Measurements from ENCODE around the gene LENG9.
"Not testable (repeated sequence)": the region's sequence is repeated elsewhere in the genome, so short reads cannot be mapped to it uniquely, and the experiment has no call there.

LENG9 gene

DNA sequence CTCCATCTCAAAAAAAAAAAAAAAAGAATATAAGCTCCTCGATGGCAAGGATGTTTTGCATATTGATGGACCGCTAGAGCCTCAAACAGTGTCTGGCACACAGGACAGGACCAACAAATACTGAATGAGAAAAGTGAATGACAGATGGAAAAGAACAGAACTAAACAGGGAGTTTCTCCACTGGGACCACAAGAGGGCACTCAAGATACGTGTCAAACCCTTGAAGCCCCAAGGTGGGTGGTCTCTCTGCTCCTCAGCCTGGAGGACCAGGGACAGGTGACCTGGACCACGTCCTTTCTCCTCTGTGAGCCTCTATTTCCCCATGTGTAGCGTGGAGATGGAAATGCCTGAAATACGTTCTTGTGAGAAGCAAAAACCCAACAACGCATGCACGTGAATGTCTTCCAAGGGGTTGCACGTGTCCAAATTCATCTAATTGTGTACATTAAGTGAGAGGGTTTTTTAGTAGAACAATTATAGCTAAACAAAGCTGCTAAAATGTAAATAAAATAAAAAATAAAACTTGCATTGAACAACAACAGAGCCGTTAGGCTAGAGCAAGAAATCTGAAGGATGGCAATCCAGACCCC is 15.2 kb upstream of the LENG9 start:
- DNase-seq (ENCODE audit: low read depth), result no peak

GRCh38 chr19:54477650-54478049 is 14.1 kb upstream of the LENG9 start:
- DNase-seq (ENCODE audit: low read depth), result no peak

DNA sequence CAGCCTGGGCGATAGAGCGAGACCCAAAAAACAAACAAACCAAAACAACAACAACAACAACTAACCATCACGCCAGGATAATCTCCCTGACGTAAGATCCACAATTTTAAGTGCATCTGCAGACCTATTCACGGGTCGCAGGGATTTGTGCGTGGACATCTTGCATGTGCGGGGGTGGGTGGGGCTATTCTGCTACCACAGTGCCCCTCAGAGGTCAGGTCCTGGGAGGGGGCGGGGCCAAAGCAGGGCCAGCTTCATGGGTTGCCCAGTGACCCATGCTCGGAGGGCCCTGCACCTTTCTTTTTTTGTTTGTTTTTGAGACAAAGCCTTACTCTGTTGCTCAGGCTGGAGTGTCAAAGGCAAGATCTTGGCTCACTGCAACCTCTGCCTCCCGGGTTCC is 12.1 kb upstream of the LENG9 start:
- DNase-seq (ENCODE audit: low read depth), result no peak

GRCh38 chr19:54473892-54474372 is 10.4 kb upstream of the LENG9 start:
- DNase-seq (ENCODE audit: low read depth), result no peak

DNA sequence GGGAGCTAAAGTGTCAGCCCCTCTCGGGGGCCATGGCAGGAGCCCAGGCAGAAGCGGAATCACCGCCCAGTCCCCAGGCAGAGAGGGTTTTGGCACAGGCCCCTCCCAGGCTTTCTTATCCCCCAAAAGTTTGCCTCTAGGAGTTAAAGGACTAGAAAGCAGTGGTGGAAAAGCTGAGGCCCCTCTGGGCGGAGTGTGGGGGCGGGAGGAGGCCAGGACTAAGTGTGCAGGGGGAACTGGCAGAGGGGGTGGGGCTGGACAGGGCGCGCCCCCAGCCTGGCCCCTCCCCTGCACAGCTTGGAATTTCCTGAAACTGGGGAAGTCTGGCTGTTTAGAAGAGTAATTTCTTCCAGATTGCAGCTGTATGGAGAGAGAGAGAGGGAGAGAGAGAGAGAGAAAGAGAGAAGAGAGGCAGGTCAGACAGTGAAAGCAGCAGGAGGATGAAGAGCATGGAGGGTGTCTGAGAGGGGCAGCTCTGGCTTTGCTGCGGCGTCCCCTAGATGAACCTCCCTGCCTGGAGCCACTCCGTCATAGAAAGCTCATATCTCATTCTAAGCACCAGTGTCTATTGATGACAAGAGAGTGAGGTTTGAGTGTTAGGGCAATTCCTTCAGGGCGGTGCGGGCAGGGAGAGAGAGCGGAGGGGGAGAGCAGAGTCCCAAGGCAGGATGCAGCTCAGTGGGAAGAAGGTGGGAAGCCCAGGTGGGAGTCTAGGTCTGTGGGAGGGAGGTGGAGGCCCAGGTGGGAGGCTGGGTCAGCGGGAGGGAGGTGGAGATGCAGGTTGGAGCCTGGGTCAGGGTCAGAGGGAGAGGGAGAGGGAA is 9.7 kb upstream of the LENG9 start, which contains the start of gene CDC42EP5:
TSS of gene CDC42EP5 (minus strand) at position 226 of the 821 bp plus-strand sequence. CDS start 7,749 bp downstream, outside the sequence.
- no peak for DNase-seq (ENCODE audit: low read depth)

DNA sequence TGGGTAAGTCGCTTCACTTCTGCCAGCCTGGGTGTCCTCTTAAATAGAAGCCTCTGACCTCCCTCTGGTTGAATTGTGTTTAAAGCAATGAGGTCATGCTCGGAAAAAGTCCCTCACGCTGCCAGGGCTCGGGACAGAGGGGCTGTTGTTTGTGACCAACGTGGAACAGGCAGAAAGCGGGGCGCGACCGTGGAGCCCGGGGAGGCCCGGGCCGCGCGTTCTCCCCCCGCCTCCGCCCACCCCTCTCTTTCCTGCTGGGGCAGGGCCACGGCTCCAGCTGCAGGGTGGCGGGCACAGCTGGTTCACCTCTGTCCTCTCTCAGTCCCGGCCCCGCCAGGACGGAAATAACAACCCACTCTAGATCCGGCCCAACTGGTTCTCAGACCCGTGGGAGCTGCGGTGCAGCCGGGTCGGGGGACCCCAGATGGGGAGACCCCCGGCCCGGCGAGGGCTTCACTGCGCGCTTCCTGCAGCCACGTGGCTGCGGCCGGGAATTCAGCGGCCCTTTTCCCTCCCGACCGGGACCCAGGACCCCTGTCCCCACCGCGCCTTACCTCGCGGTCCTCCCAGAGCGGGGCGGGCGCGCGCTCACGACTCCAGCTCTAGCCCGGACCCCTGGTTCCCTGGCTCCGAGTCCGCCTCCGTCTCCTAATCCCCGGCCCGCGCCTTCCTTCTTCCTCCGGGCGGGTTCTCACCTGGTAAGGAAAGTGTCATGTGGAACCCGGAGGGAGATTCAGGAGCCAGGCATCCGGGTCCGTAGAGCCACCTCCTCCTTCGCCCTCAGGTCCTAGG is 7.6 kb upstream of the LENG9 start:
- DNase-seq (ENCODE audit: low read depth), result no peak

- no peak for DNase-seq (ENCODE audit: low read depth)
Observed at GRCh38 chr19:54470276-54470887, 6.8 kb upstream of the LENG9 start.

- DNase-seq (ENCODE audit: low read depth), result no peak
Observed at GRCh38 chr19:54469496-54469934, 5.9 kb upstream of the LENG9 start.

DNA sequence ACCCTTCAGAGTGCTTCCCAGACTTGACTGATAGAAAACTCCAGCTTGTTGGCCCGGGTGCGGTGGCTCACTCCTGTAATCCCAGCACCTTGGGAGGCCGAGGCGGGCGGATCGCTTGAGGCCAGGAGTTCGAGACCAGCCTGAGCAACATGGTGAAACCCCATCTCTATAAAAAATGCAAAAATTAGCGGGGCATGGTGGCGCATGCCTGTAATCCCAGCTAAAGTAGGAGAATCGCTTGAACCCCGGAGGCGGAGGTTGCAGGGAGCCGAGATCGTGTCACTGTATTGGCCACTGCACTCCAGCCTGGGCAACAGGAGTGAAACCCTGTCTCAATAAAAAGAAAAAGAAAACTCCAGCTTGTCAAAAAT is 2.5 kb upstream of the LENG9 start:
- not testable (repeated sequence) for DNase-seq (ENCODE audit: low read depth)

DNA sequence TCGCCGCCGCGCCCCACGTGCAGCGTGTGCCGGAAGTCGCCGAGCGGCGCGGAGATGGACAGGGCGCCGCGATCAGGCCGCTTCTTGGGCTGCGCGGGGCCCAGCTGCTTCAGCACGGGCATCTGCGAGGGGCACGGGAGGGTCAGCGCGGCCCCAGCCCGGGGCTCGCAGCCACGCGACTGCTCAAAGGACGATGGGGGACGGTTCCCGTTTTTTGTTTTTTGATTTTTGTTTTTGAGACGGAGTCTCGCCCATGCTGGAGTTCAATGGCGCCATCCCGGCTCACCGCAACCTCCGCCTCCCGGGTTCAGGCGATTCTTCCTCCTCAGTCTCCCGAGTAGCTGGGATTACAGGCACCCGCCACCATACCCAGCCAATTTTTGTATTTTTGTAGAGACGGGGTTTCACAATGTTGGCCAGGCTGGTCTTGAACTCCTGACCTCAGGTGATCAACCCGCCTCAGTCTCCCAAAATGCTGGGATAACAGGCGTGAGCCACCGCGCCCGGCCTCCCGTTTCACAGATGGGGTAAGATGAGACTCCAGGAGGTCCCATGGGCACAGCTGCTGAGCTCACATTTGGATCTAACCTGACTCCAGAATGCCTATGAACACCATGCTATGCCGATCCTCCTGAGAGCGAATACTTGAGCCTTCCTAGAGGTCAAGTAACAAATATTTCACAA is 2.0 kb upstream of the LENG9 start:
- DNase-seq (ENCODE audit: low read depth), result no peak

- DNase-seq (ENCODE audit: low read depth), result peak; percentile 83
Observed at GRCh38 chr19:54464630-54465425, 1.2 kb upstream of the LENG9 start.

DNA sequence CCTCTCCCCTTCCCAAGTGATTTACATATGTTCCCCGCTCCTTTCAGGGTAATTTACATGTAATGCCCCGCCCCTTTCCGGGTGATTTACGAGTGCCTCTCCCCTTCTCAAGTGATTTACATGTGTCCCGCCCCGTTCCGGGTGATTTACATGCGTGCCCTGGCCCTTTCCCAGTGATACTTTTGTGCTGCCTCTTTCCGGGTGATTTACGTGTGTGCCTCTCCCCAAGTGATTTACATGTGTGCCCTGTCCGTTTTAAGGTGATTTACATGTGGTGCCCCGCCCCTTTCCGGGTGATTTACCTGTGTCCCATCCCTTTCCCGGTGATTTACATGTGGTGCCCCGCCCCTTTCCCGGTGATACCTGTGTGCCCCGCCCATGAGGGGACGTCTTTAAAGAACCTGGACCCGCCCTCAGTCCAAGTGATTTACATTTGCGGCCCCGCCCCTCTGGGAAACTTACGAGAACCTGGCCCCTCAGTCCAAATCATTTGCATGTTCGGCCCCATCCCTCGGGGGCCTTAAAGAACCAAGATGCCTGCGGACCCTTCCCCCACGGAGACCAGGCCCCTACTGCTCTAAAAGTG is 559 bp upstream of the LENG9 start:
- DNase-seq (ENCODE audit: low read depth), result peak; percentile 85

- DNase-seq (ENCODE audit: low read depth), result peak; percentile 68
Observed at GRCh38 chr19:54462655-54463530, 685 bp downstream of the LENG9 start.

DNA sequence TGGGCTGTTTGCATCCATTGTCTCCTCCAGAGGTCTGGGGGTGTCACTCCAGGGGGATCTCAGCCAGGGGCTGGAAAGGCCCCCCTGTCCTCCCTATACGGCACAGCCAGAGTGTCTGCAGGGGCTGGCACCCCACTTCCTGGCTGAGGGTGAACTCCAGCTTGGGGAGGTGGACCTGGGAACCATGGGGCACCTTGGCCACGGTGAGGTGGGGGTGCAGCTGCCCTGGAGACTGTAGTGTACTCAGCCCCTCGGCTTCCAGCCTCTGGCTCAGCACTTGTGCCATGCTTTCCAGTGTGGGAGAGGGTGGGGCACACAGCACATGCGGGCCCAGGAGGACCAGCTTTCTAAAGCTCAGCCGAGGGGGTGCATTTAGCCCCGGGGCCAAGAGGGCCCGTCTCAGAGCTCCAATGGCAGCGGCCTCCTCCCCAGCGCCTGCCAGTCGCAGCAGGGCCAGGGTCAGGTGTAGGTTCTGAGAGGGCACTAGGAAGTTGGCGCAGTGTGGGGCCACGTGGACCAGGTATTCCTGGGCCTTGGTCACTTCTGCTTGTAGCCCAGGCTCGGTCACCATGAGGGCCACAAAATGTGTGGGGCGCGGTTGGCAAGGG is 1.4 kb downstream of the LENG9 start:
- no peak for DNase-seq (ENCODE audit: low read depth)

DNA sequence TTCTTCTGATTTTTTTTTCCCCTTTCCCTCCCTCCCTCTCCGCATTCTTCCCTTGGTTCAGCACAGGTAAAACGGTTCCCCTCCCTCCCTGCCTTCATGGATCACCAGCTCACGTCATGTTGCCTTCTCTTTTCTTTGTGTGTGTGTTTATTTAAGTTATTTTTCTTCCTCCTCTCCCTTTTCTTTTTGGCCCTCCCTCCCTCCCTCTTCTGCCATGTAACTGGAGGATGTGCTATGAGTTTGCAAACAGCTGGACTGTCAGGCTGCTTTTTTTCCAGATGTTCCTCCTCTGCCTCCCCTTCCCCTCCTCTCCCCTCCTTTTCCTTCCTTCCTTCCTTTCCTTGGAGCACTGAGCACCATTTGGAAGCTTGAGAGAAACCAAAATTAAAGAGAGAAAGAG is 2.0 kb downstream of the LENG9 start:
- no peak for DNase-seq (ENCODE audit: low read depth)

- no peak for DNase-seq (ENCODE audit: low read depth)
Observed at GRCh38 chr19:54461210-54461609, 2.4 kb downstream of the LENG9 start.

DNA sequence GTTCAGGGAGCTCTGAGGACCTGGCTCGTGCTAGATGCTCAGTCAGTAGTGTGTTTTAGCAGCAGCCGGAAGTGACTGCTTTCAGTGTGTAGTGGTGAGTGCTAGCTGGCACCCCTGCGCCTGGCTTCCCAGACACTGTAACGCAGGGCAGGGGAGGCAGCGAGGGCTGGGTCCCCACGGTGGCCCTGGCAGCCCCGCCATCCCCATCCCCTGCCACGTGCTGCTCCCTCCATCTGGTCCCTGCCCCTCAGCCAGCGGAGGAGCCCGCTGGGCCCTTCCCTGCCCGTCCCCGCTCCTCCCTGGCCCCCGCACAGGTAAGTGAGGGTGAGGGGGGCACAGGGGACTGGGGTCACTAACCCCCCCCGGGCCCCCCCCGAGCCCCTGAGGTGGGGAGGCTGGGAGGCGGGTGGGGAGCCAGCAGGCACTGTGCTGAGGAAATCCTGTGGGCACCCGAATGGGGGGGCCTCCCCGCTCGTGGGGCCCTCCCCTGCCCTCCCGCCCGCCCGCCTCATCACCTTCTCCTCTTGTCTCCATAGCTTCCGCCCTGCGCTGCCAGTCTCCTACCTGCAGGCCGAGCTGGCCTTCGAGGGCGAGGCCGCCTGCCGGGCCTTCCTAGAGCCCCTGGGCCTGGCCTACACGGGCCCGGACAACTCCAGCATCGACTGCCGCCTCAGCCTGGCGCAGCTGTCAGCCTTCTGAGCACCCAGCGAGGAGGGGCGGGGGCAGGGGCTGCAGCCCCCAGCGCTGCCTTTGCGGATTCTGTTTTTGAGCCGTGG is 3.2 kb downstream of the LENG9 start:
- no peak for DNase-seq (ENCODE audit: low read depth)

All from activated T-cell treated with anti-CD3 and anti-CD28 coated beads for 48 hours (primary cell).